GM23248 (cell line): Measurements from ENCODE around the gene SHC2. TPM values are rescaled to one million over a fixed set of nuclear protein-coding genes. Genes with fewer than 3 reads are reported as not detected.

Experiments
- DNase-seq: peaks from one replicate; pipeline ENCODE4 v3.0.0-alpha.2; 2015
- H2AFZ ChIP-seq: fragments of 200-600 bp; sonication (generic); 2 replicates; pipeline ENCODE4 v1.6.1; 2016; ENCODE audit warnings: antibody characterized with exemption
- H3F3A ChIP-seq: fragments of 200-600 bp; sonication (generic); 2 replicates; pipeline ENCODE4 v1.6.1; 2016; ENCODE audit warnings: mild to moderate bottlenecking, antibody characterized with exemption, mixed run types; ENCODE audit not compliant: insufficient read depth
- H3K27ac ChIP-seq: fragments of 200-600 bp; sonication (generic); 2 replicates; pipeline ENCODE4 v1.5.1; 2016; ENCODE audit warnings: mild to moderate bottlenecking
- H3K27me3 ChIP-seq: fragments of 200-600 bp; sonication (generic); replicated peaks from 2 replicates; pipeline ENCODE4 v1.6.1; 2016; ENCODE audit warnings: mild to moderate bottlenecking; ENCODE audit not compliant: insufficient read depth
- H3K36me3 ChIP-seq: fragments of 200-600 bp; sonication (generic); 2 replicates; pipeline ENCODE4 v1.6.1; 2016; ENCODE audit warnings: low read depth, mild to moderate bottlenecking
- H3K4me1 ChIP-seq: fragments of 200-600 bp; sonication (generic); 2 replicates; pipeline ENCODE4 v1.6.1; 2016; ENCODE audit warnings: mild to moderate bottlenecking; ENCODE audit not compliant: insufficient read depth
- H3K4me2 ChIP-seq: fragments of 200-600 bp; sonication (generic); one replicate; pipeline ENCODE4 v1.6.1; 2016; ENCODE audit warnings: mild to moderate bottlenecking; ENCODE audit not compliant: unreplicated experiment
- H3K4me3 ChIP-seq: fragments of 200-600 bp; sonication (generic); 2 replicates; pipeline ENCODE4 v1.5.1; 2016; ENCODE audit warnings: mild to moderate bottlenecking
- H3K79me2 ChIP-seq: fragments of 200-600 bp; sonication (generic); 2 replicates; pipeline ENCODE4 v1.6.1; 2016; ENCODE audit warnings: mild to moderate bottlenecking; ENCODE audit not compliant: insufficient read depth
- H3K9ac ChIP-seq: fragments of 200-600 bp; sonication (generic); 2 replicates; pipeline ENCODE4 v1.6.1; 2016; ENCODE audit warnings: mild to moderate bottlenecking
- H3K9me2 ChIP-seq: fragments of 200-600 bp; sonication (generic); 2 replicates; pipeline ENCODE4 v1.6.1; 2016; ENCODE audit warnings: mixed run types, mild to moderate bottlenecking, moderate library complexity; ENCODE audit not compliant: insufficient read depth
- H3K9me3 ChIP-seq: fragments of 200-600 bp; sonication (generic); one replicate; pipeline ENCODE4 v1.6.1; 2017; ENCODE audit warnings: low read depth
- H4K20me1 ChIP-seq: fragments of 200-600 bp; sonication (generic); 2 replicates; pipeline ENCODE4 v1.6.0; 2016; ENCODE audit not compliant: insufficient read depth
- EZH2 ChIP-seq: fragments of 200-600 bp; sonication (generic); IDR thresholded peaks from 2 replicates; pipeline ENCODE4 v1.6.1; 2018; ENCODE audit warnings: antibody characterized with exemption, mild to moderate bottlenecking; ENCODE audit not compliant: insufficient read depth, poor library complexity, severe bottlenecking
- EZH2phosphoT487 ChIP-seq: fragments of 200-600 bp; sonication (generic); IDR thresholded peaks from 2 replicates; pipeline ENCODE4 v1.6.1; 2018; ENCODE audit warnings: antibody characterized with exemption, moderate library complexity, mild to moderate bottlenecking, low read depth; ENCODE audit not compliant: insufficient read depth
- WGBS, 2 experiments: methylation state at CpG; one replicate each; pipeline ENCODE4 v1.1.6; 2015 to 2017; ENCODE audit warnings: low lambda C conversion rate in 2 of 2, low coverage in 1 of 2; ENCODE audit errors: missing lambda C conversion rate in 2 of 2; 5-methylcytosine and 5-hydroxymethylcytosine counted together
- in situ Hi-C: fragments of 300-500 bp; cut with MboI; formaldehyde crosslinking; loops from 2 replicates; pipeline ENCODE4 v1.15.0; 2020
- polyA plus RNA-seq: library from polyadenylated mRNA; unstranded; fragments of >200 nt; fragmentation: Nextera tagmentation; extraction: Ambion mirVana; gene quantifications from 2 replicates; pipeline ENCODE4 v1.2.1, GENCODE V29; 2016
- total RNA-seq: library from RNA; depleted of rRNA; stranded (reverse); fragments of >200 nt; shearing (Covaris generic); gene quantifications from 2 replicates; pipeline ENCODE4 v1.2.3, GENCODE V29; 2014

SHC2 gene
- total and polyA plus RNA-seq, 2 experiments from 2014 or later: not detected

DNA sequence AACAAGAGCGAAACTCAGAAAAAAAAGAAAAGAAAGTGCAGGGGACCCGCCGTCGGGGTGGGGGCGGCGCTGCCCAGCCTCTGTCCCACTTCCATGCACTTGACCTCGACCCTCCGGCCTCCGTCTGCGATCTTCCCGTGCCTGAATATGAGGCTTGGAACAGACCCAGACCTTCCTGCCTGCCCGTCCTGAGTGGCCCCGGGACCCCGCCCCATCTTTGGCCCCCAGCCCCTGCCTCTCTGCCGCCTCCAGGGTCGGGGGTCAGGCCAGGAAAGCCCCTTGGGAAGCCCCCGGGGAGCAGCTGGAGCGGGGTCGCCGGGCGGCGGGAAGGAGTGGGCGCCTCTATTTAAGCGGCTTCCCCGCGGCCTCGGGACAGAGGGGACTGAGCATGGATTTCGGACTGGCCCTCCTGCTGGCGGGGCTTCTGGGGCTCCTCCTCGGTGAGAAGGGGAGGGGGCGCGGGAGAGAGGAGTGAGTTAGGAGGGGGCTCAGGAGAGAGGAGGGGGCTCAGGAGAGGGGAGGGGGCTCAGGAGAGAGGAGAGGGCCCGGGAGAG is 35.4 kb upstream of the SHC2 start, which contains the start of gene MADCAM1:
MADCAM1 (plus strand) TSS at position 375 of the 554 bp plus-strand sequence; CDS start at position 389, 14 bp downstream.
- Histone ChIP-seq H3K79me2 (no peaks in the 10 kb centered on the region), H3K9ac (no peak within 1 kb of the TSS), H4K20me1 (no peaks in the 10 kb centered on the region), H3K4me2 (no peak within 1 kb of the TSS), H3K27ac (no peak within 1 kb of the TSS), H2AFZ (no peak within 1 kb of the TSS), H3K36me3 (no peaks in the 10 kb centered on the region), H3K4me3 (no peak within 1 kb of the TSS), H3K9me3 (no peaks in the 10 kb centered on the region), H3K4me1 (no peaks in the 10 kb centered on the region), H3K9me2 (no peaks in the 10 kb centered on the region), H3K27me3 (peaks cover 5% of the 10 kb centered on the region), H3F3A (no peaks in the 10 kb centered on the region)
- in situ Hi-C loops: no loop called here
- WGBS, 2 experiments: 4 to 9% methylated on average over 27 to 28 of the region's 33 CpGs
- TF ChIP-seq EZH2phosphoT487 (no peak), EZH2 (no peak)
- DNase-seq: no peak

DNA sequence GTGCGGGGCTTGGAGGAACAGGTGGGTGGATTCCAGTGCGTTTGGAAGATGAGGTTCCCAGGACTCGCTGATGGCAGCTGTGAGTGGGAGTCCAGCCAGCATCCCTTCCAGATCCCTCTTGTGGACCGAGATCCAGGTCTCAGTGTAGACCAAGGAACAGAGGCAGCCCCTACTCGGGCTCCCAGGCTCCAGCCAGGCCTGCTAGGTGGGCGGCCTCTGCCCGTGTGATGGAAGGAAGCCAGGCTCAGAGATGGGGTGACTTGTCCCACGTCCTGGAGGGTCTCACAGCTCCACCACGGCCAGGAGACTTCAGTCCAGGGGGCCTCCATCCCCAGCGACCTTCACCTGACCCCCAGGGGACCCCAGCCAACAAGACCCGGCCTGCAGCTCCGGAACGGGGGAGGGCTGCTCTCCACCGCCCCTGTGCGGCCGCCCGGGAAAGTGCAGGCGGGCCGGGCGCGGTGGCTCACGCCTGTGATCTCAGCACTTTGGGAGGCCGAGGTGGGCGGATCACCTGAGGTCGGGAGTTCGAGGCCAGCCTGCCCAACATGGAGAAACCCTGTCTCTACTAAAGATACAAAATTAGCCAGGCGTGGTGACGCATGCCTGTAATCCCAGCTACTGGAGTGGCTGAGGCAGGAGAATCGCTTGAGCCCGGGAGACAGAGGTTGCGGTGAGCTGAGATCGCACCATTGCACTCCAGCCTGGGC is 34.7 kb upstream of the SHC2 start:
- Histone ChIP-seq H3K79me2 (no peaks in the 10 kb centered on the region), H3K4me1 (no peaks in the 10 kb centered on the region), H3K4me2 (no peak overlapping the region), H3K9me3 (no peaks in the 10 kb centered on the region), H3K27ac (no peak overlapping the region), H3K4me3 (no peak overlapping the region), H3F3A (0 out of 2 replicates have a peak, but pooled peaks cover under 1% of the 10 kb centered on the region), H3K9me2 (no peaks in the 10 kb centered on the region), H3K9ac (no peak overlapping the region), H4K20me1 (no peaks in the 10 kb centered on the region), H3K27me3 (peaks cover 5% of the 10 kb centered on the region), H3K36me3 (no peaks in the 10 kb centered on the region), H2AFZ (no peak overlapping the region)
- in situ Hi-C loops: no loop called here
- TF ChIP-seq EZH2 (no peak), EZH2phosphoT487 (no peak)
- peak; percentile 61 for DNase-seq
- WGBS, 2 experiments: 8% methylated on average over 32 of the region's 32 CpGs

DNA sequence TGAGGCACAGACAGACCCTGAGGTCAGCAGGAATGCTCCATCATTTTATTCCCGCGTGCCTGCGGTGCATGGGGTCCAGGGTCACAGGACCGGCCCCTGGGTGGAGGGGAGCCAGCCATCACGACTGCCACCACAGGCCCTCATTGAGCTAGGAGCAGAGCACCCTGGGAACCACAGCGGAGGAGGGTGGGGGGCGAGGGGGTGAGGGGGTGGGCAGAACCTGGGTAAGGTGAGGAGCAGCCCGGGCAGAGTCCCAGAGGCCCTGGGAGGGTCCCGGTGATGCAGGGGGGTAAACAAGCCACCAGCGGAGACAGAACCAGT is 34.2 kb upstream of the SHC2 start:
- Histone ChIP-seq H3K9me2 (no peaks in the 10 kb centered on the region), H3K9ac (no peak overlapping the region), H3K4me3 (no peak overlapping the region), H3K79me2 (no peaks in the 10 kb centered on the region), H3K4me1 (no peaks in the 10 kb centered on the region), H3K4me2 (no peak overlapping the region), H3F3A (0 out of 2 replicates have a peak, but pooled peaks cover 6% of the 10 kb centered on the region), H4K20me1 (no peaks in the 10 kb centered on the region), H3K27me3 (peaks cover 5% of the 10 kb centered on the region), H3K36me3 (no peaks in the 10 kb centered on the region), H3K9me3 (no peaks in the 10 kb centered on the region), H3K27ac (no peak overlapping the region), H2AFZ (no peak overlapping the region)
- TF ChIP-seq EZH2: no peak
- DNase-seq: no peak
- WGBS, 2 experiments: 43 to 44% methylated on average over 8 to 10 of the region's 10 CpGs
- in situ Hi-C loops: no loop called here

DNA sequence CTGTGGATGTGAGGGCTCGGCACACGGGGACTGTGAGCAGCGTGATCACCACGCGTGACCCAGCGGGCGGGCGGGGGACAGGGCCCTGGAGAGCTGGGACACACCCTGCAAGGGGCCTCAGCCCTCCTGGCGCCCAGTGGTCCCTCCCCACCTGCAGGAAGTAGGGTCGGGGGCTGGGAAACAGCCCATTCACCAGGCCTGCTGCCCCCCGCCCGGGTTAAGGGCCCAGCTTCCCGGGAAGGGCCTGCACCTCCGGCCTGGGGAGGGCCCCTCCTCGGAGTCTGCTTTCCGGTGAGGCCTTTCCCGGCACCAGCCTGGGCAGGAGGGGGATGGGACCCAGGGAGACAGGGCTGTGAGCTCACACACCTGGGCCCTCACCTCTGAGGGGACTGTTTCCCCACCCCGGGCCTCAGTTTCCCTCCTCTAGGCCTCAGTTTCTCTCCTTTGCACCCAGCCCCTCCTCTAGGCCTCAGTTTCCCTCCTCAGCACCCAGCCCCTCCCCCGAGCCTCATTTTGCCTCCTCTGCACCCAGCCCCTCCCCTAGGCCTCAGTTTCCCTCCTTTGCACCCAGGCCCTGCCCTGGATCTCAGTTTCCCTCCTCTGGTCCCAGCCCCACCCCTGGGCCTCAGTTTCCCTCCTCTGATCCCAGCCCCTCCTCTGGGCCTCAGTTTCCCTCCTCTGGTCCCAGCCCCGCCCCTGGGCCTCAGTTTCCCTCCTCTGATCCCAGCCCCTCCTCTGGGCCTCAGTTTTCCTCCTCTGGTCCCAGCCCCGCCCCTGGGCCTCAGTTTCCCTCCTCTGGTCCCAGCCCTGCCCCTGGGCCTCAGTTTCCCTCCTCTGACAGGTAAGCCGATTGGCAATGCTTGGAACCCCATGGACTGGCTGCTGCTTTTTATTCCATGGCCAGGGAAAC is 33.6 kb upstream of the SHC2 start:
- 0 out of 2 replicates have a peak, but pooled peaks cover 7% of the 10 kb centered on the region for H3F3A ChIP-seq
- H4K20me1 ChIP-seq: no peaks in the 10 kb centered on the region

More for the DNA sequence above, 33.6 kb upstream of the SHC2 start:
- H3K36me3 ChIP-seq: no peaks in the 10 kb centered on the region
- no peak for DNase-seq
- no peak overlapping the region for H3K9ac ChIP-seq
- peaks cover 5% of the 10 kb centered on the region for H3K27me3 ChIP-seq
- WGBS, 2 experiments: 29 to 34% methylated on average over 18 to 22 of the region's 22 CpGs
- no peaks in the 10 kb centered on the region for H3K9me3 ChIP-seq
- H3K4me3 ChIP-seq: no peak overlapping the region
- no peaks in the 10 kb centered on the region for H3K4me1 ChIP-seq
- TF ChIP-seq EZH2phosphoT487: no peak
- TF ChIP-seq EZH2: no peak
- H3K9me2 ChIP-seq: no peaks in the 10 kb centered on the region
- H2AFZ ChIP-seq: no peak overlapping the region
- no peak overlapping the region for H3K4me2 ChIP-seq
- H3K79me2 ChIP-seq: no peaks in the 10 kb centered on the region
- no peak overlapping the region for H3K27ac ChIP-seq
- in situ Hi-C loops: no loop called here
